K562 (cell line): ENCODE measurements around the gene RBM5. TPM values are rescaled to one million over a fixed set of nuclear protein-coding genes. Genes with fewer than 3 reads are reported as not detected.

ENCODE experiments used
- ATAC-seq: fragments of 200-7000 bp; cut with Tn5 transposase; 3 replicates; pipeline ENCODE4 v1.9.1; 2020; ENCODE audit warnings: moderate library complexity
- BruUV-seq: library from RNA; stranded (reverse); fragments of 400-500 nt; replicated peaks from 2 replicates; lab custom pipeline; 2021; lab: Mats Ljungman, UMichigan
- CTCF ChIA-PET: fragments of 300-600 bp; formaldehyde crosslinking; extraction: SDS; loops from one replicate; lab custom pipeline; 2021; ENCODE audit warnings: low intra/inter-chr PET ratio; lab: Yijun Ruan, JAX
- POLR2A ChIA-PET: fragments of 300-600, 350-650 bp; sonication (Branson Sonifier 250); formaldehyde crosslinking; extraction: SDS; loops from one replicate; lab custom pipeline; 2021; ENCODE audit warnings: antibody characterized with exemption, inconsistent platforms; lab: Yijun Ruan, JAX
- DNase-seq, 4 experiments: peaks; one replicate each; pipeline versions ENCODE4 v3.0.0 to v3.0.0-alpha.2; 2011 to 2018; ENCODE audit warnings: low spot score in 3 of 4, mixed read lengths in 3 of 4; ENCODE audit errors: extremely low read depth in 1 of 4
- FAIRE-seq: peaks from 2 replicates; lab custom pipeline; 2011; peaks lifted over from hg19 to GRCh38; lab: Jason Lieb, UNC
- H2AFZ ChIP-seq: 2 replicates; pipeline ENCODE4 v1.6.0; 2011; ENCODE audit warnings: low read depth, low read length, control low read depth, inconsistent platforms
- H3K27ac ChIP-seq: fragments of 200-600 bp; 3 replicates; pipeline ENCODE4 v1.8.0; 2011; ENCODE audit warnings: low read depth, mild to moderate bottlenecking, control low read depth, inconsistent platforms, low read length, moderate library complexity, mixed read lengths; ENCODE audit errors: extremely low read depth
- H3K27me3 ChIP-seq, 2 experiments: fragments of 300-600 bp in 1 of 2; 2 replicates in 1 of 2; 3 replicates in 1 of 2; pipeline versions ENCODE4 v1.6.0 to v1.8.0; 2011; ENCODE audit warnings: inconsistent platforms in 2 of 2, low read length in 2 of 2, mild to moderate bottlenecking in 1 of 2, mixed read lengths in 1 of 2, moderate library complexity in 1 of 2; ENCODE audit not compliant: control insufficient read depth in 2 of 2, insufficient read depth in 2 of 2
- H3K36me3 ChIP-seq: fragments of 300-600 bp; 3 replicates; pipeline ENCODE4 v1.8.0; 2011; ENCODE audit warnings: mild to moderate bottlenecking, low read length, inconsistent platforms; ENCODE audit not compliant: control insufficient read depth, insufficient read depth
- H3K4me1 ChIP-seq, 2 experiments: fragments of 200-600 bp in 1 of 2; replicated peaks in 1 of 2; 2 replicates in 1 of 2; 3 replicates in 1 of 2; pipeline versions ENCODE4 v1.5.1 to v1.8.0; 2011; ENCODE audit warnings: inconsistent platforms in 2 of 2, low read length in 2 of 2, mild to moderate bottlenecking in 1 of 2, mixed read lengths in 1 of 2, moderate library complexity in 1 of 2; ENCODE audit not compliant: control insufficient read depth in 2 of 2, insufficient read depth in 2 of 2
- H3K4me2 ChIP-seq: 2 replicates; pipeline ENCODE4 v1.6.1; 2011; ENCODE audit warnings: low read length, control low read depth, inconsistent platforms, mixed read lengths; ENCODE audit not compliant: insufficient read depth
- H3K4me3 ChIP-seq: fragments of 200-600 bp; sonication (generic), shearing (Covaris generic); 2 replicates; pipeline ENCODE4 v1.5.1; 2016; ENCODE audit warnings: control low read depth, inconsistent platforms
- H3K79me2 ChIP-seq: fragments of 200-600 bp; 3 replicates; pipeline ENCODE4 v1.8.0; 2011; ENCODE audit warnings: low read length, inconsistent platforms; ENCODE audit not compliant: control insufficient read depth, insufficient read depth
- H3K9ac ChIP-seq, 2 experiments: 2 replicates each; pipeline versions ENCODE4 v1.6.0 to v1.6.1; 2011; ENCODE audit warnings: low read depth in 2 of 2, low read length in 2 of 2, control low read depth in 1 of 2, inconsistent platforms in 1 of 2, mild to moderate bottlenecking in 1 of 2, mixed read lengths in 1 of 2; ENCODE audit not compliant: insufficient read depth in 1 of 2
- H3K9me1 ChIP-seq: one replicate; pipeline ENCODE4 v1.6.0; 2011; ENCODE audit warnings: inconsistent platforms, mild to moderate bottlenecking, low read length, moderate library complexity; ENCODE audit not compliant: control insufficient read depth, insufficient read depth
- H3K9me3 ChIP-seq: replicated peaks from 2 replicates; pipeline ENCODE4 v1.5.1; 2011; ENCODE audit warnings: low read depth, low read length, inconsistent platforms; ENCODE audit not compliant: control insufficient read depth, insufficient read depth
- H4K20me1 ChIP-seq: replicated peaks from 2 replicates; pipeline ENCODE4 v1.6.1; 2011; ENCODE audit warnings: low read length, inconsistent platforms, mixed read lengths; ENCODE audit not compliant: control insufficient read depth, insufficient read depth
- WGBS: fragments of 100-300 bp; shearing (Covaris generic); methylation state at CpG from one replicate; pipeline ENCODE4 v1.1.6; 2016; ENCODE audit warnings: low coverage, mixed read lengths; ENCODE audit not compliant: insufficient coverage; ENCODE audit errors: missing lambda C conversion rate; 5-methylcytosine and 5-hydroxymethylcytosine counted together
- in situ Hi-C: fragments of 300-500 bp; cut with MboI; formaldehyde crosslinking; loops from 4 replicates; pipeline ENCODE4 v1.15.0; 2018; ENCODE audit warnings: inconsistent platforms, mixed read lengths
- intact Hi-C: fragments of 100-400 bp; cut with micrococcal nuclease; formaldehyde crosslinking; loops from 2 replicates; pipeline ENCODE4 v1.14.2; 2022
- polyA plus RNA-seq, 8 experiments: library from polyadenylated mRNA; depleted of rRNA in 4 of 8; stranded (reverse) in 5 of 8; unstranded in 3 of 8; fragments of >200 nt; fragmentation: Nextera tagmentation in 2 of 8; fragmentation: Illumina TruSeq in 1 of 8; extraction: Ambion mirVana in 2 of 8; extraction: Trizol in 1 of 8; gene quantifications; 2 replicates each; pipeline versions ENCODE4 v1.2.1 to v1.2.3, GENCODE V29; 2011 to 2014; ENCODE audit warnings: inconsistent platforms in 1 of 8, missing spikeins in 1 of 8
- total RNA-seq, 7 experiments: library from RNA; depleted of rRNA in 6 of 7; stranded (reverse); fragments of >200 nt in 6 of 7; fragmentation: Illumina TruSeq in 2 of 7; extraction: Trizol in 2 of 7; gene quantifications; 2 replicates each; pipeline versions ENCODE4 v1.2.1 to v1.2.3, GENCODE V29; 2011 to 2021; ENCODE audit warnings: low replicate concordance in 1 of 7
- TF ChIP-seq, protein P1 (sequence below): fragments of 250-450 bp; sonication (Bioruptor Pico); IDR thresholded peaks from 2 replicates; pipeline ENCODE4 v1.8.0; 2022; ENCODE audit warnings: moderate library complexity, mild to moderate bottlenecking, inconsistent platforms
- TF ChIP-seq, protein P2 (sequence below), 2 experiments: fragments of 450-650 bp; formaldehyde crosslinking in 1 of 2; IDR thresholded peaks; 2 replicates each; pipeline versions ENCODE4 v1.4.0 to v1.6.1; 2014 to 2020; ENCODE audit warnings: mild to moderate bottlenecking in 2 of 2, borderline replicate concordance in 1 of 2, low read depth in 1 of 2

The RBM5 gene
- total and polyA plus RNA-seq, 9 of the 15 experiments (the other 6 are each of a cell fraction or from before 2014, with no cell fraction given), result 24.5 to 153 (median 81.6) TPM

DNA sequence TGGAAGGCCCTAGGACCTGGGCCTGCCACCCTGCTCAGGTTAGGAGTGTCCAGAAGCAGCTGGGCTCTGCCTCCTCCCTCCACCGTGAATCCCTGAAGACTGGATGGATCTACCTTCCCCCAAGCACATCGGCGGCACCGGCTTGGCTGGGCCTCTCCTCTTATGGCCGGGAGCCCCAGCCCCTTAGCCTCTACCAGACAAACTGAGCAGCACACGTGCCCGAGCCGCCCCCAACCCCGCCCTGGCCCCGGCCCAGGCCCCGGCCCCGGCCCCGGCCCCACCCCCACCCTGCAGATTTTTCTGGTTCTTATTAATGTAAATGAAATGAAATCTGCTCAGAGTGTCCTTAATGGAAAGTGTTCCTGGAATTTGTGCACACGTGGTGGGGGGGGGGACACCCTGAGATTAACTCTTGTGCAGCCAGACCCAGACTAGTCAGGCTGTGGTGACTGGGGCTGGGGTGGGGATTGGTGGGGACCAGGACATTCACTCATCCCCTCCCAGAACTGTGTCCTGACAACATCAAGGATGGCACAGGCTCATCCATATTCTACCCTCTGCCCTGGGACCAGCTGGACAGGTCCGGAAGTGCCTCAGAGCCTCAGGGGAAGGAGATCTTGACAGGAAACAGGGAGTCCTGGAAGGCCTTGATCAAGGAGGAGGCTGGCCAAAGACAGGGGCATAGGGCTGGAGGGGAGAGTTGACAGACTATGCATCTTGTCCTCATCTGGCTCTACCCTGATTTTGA is 35.5 kb downstream of the RBM5 start:
- DNase-seq (no peak), FAIRE-seq (no peak), ATAC-seq (no peak)
- POLR2A ChIA-PET, result interaction anchor here (2.2 kb wide), 1 partner anchor 9 kb away, joined by 10 read pairs; no protein-coding TSS in a partner anchor
- no peak overlapping the region for H3K4me2 ChIP-seq
- TF ChIP-seq, protein P1, sequence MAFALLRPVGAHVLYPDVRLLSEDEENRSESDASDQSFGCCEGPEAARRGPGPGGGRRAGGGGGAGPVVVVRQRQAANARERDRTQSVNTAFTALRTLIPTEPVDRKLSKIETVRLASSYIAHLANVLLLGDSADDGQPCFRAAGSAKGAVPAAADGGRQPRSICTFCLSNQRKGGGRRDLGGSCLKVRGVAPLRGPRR (CRISPR knock-in tag), result no peak
- TF ChIP-seq, protein P2, sequence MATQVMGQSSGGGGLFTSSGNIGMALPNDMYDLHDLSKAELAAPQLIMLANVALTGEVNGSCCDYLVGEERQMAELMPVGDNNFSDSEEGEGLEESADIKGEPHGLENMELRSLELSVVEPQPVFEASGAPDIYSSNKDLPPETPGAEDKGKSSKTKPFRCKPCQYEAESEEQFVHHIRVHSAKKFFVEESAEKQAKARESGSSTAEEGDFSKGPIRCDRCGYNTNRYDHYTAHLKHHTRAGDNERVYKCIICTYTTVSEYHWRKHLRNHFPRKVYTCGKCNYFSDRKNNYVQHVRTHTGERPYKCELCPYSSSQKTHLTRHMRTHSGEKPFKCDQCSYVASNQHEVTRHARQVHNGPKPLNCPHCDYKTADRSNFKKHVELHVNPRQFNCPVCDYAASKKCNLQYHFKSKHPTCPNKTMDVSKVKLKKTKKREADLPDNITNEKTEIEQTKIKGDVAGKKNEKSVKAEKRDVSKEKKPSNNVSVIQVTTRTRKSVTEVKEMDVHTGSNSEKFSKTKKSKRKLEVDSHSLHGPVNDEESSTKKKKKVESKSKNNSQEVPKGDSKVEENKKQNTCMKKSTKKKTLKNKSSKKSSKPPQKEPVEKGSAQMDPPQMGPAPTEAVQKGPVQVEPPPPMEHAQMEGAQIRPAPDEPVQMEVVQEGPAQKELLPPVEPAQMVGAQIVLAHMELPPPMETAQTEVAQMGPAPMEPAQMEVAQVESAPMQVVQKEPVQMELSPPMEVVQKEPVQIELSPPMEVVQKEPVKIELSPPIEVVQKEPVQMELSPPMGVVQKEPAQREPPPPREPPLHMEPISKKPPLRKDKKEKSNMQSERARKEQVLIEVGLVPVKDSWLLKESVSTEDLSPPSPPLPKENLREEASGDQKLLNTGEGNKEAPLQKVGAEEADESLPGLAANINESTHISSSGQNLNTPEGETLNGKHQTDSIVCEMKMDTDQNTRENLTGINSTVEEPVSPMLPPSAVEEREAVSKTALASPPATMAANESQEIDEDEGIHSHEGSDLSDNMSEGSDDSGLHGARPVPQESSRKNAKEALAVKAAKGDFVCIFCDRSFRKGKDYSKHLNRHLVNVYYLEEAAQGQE (IDR thresholded peaks at IDR 0.05; ENCODE audit: borderline replicate concordance), result no peak
- TF ChIP-seq, protein P2 (CRISPR knock-in tag; IDR thresholded peaks at IDR 0.05; ENCODE audit: low read depth), result no peak
- no peaks in the 10 kb centered on the region for H3K27me3 ChIP-seq
- no peak overlapping the region for H2AFZ ChIP-seq
- H3K79me2 ChIP-seq, result no peaks in the 10 kb centered on the region
- CTCF ChIA-PET, result no interaction called here
- intact Hi-C loops (loop anchor here (5.0 kb wide), 1 partner anchor 148 kb away; no protein-coding TSS in a partner anchor), in situ Hi-C loops (loop anchor here (5.0 kb wide), 1 partner anchor 58 kb away; no protein-coding TSS in a partner anchor)
- H3K9me3 ChIP-seq, result no peaks in the 10 kb centered on the region
- H3K9ac ChIP-seq, result no peak overlapping the region; a peak in 1 of 4 replicates
- H3K36me3 ChIP-seq, result peaks cover 14% of the 10 kb centered on the region; the same call in 1 of the 3 replicates
- no peak overlapping the region for H3K27ac ChIP-seq
- WGBS, result 13% methylated on average over 4 of the region's 15 CpGs
- no TSS peak for BruUV-seq
- peaks cover 0 to 17% of the 10 kb centered on the region in 2 experiments; a peak in 2 of 5 replicates for H3K4me1 ChIP-seq
- H4K20me1 ChIP-seq, result peaks cover 12% of the 10 kb centered on the region
- H3K4me3 ChIP-seq, result no peak overlapping the region
- H3K9me1 ChIP-seq, result no peaks in the 10 kb centered on the region
